ENCODE results near the gene JMJD1C.

DNA sequence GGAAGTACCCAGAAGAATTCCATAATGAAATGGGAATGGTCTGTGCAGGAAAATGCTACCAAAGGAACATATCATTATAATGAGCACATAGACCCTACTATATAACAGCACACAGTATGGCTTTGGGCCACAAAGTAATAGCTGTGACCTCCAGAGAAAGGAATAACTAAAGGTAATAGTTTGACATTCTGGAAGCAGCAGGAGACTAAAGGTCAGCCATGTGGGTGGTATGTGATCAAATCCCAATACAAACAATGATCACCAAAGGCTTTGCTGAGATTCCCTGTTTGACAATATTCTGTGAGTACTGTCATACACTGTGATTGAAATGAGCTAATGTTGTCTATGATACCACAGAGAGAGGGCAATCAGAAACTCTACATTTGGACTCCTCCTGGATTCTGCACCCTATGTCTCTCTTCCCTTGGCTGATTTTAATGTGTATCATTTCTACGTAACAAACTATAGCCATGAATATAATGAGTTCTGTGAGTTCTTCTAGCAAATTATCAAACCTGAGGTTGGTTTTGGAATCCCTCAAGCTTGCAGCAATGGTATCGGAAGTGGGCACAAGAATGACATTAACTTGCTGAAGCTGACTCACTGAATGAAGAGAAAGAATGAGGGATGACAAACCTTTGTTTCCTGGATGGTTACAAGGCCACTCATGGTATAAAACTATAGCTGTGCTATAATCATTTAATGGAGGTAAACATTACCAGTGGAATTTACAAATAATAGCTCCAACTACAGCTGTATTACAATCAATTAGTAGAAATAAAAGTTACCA lies 99.6 kb downstream of the JMJD1C start:
- TF ChIP-seq CTCF (IDR thresholded peaks at IDR 0.05; ENCODE audit: low read length) (no peak), EZH2 (optimal IDR thresholded peaks at IDR 0.05; ENCODE audit: low read depth, low read length) (no peak)

All from MM.1S (cell line).